ENCODE results near the gene NLRP9. TPM values are rescaled to one million over a fixed set of nuclear protein-coding genes. Genes with fewer than 3 reads are reported as not detected.

NLRP9 gene
- total RNA-seq, 4 donors from 2014 or later: 0.28 TPM; not detected in 3

DNA sequence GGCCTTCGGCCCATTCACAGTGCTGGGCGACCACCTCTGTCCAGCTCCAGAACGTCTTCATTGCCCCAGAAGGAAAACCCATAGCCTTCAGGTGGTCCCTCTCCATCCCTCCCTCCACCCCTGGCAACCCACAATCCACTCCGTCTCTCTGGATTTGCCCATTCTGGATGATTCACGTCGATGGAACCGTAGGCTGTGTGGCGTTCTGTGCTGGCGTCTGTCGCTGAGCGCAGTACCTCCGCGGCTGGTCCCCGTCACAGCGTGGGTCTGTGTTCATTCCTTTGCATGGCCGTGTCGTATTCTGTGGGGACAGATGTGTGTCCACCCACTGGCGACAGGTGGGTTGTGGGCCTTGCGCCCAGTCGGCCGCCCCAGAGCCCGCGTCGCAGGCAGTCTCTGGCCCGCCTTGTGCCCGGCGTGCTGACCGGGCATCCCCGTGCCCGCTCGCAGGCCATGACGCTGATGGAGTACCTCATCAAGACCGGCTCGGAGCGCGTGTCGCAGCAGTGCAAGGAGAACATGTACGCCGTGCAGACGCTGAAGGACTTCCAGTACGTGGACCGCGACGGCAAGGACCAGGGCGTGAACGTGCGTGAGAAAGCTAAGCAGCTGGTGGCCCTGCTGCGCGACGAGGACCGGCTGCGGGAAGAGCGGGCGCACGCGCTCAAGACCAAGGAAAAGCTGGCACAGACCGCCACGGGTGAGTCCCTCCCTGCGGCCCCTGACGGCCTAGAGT, 53.1 kb downstream of the NLRP9 start:
- Histone ChIP-seq H3K27ac (no peak overlapping the region), H3K36me3 (no peaks in the 10 kb centered on the region), H3K9me3 (no peaks in the 10 kb centered on the region), H3K4me3 (no peak overlapping the region), H3K4me1 (no peaks in the 10 kb centered on the region), H3K27me3 (no peaks in the 10 kb centered on the region)
- TF ChIP-seq POLR2A (IDR thresholded peaks at IDR 0.05): no peak
- TF ChIP-seq, protein P1, sequence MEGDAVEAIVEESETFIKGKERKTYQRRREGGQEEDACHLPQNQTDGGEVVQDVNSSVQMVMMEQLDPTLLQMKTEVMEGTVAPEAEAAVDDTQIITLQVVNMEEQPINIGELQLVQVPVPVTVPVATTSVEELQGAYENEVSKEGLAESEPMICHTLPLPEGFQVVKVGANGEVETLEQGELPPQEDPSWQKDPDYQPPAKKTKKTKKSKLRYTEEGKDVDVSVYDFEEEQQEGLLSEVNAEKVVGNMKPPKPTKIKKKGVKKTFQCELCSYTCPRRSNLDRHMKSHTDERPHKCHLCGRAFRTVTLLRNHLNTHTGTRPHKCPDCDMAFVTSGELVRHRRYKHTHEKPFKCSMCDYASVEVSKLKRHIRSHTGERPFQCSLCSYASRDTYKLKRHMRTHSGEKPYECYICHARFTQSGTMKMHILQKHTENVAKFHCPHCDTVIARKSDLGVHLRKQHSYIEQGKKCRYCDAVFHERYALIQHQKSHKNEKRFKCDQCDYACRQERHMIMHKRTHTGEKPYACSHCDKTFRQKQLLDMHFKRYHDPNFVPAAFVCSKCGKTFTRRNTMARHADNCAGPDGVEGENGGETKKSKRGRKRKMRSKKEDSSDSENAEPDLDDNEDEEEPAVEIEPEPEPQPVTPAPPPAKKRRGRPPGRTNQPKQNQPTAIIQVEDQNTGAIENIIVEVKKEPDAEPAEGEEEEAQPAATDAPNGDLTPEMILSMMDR (IDR thresholded peaks at IDR 0.05): no peak
- intact Hi-C loops (cut with DNase I; ENCODE audit: low total_unique reads): no loop called here
- DNase-seq: no peak

DNA sequence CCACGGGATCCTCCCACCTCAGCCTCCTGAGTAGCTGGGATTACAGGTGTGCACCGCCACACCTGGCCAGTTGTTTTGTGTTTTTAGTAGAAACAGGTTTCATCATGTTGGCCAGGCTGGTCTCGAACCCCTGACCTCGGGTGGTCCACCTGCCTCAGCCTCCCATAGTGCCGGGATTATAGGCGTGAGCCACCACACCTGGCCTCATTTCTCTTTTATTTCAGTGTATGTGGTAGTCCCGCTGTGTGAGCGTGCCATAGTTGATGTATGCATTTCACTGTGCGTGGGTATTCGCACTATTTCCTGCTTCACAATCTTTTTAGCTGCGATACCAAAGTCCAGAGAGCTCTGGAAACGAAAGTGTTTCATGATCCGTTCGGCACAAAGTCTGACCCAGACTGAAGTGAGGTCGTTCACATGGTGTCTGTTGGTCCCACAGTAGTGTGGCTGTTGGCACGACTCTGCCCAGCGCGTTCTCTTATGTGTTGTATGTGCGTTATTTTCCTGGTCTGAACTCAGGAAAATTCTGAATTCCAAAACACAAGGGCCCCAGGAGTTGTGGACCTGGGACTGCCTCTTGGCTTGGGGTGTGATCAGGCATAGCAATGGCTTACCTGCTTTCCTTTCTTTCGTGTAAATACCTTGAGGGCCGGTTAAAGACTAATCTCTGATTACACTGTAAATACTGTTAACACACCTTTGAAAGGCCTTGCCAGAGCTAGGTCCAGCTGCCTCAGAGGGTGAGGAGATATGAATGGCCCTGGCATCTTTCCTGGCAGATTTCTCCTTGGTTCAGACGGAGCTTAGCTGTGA, 54.5 kb downstream of the NLRP9 start:
- no peaks in the 10 kb centered on the region for H3K36me3 ChIP-seq
- no peaks in the 10 kb centered on the region for H3K4me1 ChIP-seq
- TF ChIP-seq POLR2A (IDR thresholded peaks at IDR 0.05): no peak
- TF ChIP-seq, protein P1 (IDR thresholded peaks at IDR 0.05): no peak

DNA sequence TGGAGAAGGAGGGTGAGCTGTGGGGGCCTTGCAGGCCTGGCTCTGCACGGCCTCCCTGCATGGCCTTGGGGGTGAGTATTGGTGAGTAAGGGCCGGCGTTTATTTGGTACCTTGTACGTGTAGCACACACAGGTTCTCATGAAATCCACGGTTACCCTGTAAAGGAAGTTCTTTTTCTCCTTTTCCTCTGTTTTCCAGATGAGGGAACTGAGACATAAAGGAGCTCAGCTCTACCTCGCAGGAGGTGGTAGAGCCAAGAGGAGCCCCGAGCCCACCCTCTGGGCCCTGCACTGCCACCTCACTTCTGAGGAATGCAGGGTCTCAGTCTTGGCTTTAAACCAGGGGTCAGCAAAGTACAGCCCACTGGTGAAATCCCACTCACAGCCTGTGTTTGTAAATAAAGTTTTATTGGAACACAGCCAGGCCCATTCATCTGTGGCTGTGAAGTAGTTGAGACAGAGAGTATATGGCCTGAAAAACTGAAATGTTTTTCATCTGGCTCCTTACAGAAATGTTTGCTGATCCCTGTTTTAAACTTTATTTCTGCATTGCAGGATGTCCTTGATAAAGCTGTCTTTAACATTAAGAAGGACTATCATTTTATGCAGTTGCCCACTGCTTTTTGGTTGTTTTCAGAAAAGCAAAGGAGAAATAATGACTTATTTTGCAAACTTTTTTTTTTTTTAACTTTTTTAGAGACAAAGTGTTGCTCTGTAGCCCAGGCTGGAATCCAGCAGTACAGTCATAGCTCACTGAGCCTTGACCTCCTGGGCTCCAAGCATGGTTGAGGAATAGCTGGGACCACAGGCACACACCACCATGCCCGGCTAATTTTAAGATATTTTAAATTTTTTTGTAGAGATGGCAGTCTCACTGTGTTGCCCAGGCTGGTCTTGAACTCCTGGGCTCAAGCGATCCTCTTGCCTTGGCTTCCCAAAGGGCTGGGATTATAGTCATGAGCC, 56.8 kb downstream of the NLRP9 start:
- intact Hi-C loops (cut with DNase I; ENCODE audit: low total_unique reads): no loop called here
- TF ChIP-seq, protein P1 (IDR thresholded peaks at IDR 0.05): no peak
- TF ChIP-seq POLR2A (IDR thresholded peaks at IDR 0.05): no peak
- no peak for DNase-seq
- H3K4me1 ChIP-seq: peaks cover 7 to 14% of the 10 kb centered on the region in 2 donors
- no peak overlapping the region for H3K4me3 ChIP-seq
- no peak overlapping the region for H3K27ac ChIP-seq
- H3K36me3 ChIP-seq: no peaks in the 10 kb centered on the region
- no peaks in the 10 kb centered on the region for H3K27me3 ChIP-seq
- no peaks in the 10 kb centered on the region for H3K9me3 ChIP-seq

More for the DNA sequence above, 54.5 kb downstream of the NLRP9 start:
- Histone ChIP-seq H3K9me3 (no peaks in the 10 kb centered on the region), H3K4me3 (no peak overlapping the region), H3K27ac (no peak overlapping the region), H3K27me3 (no peaks in the 10 kb centered on the region)
- intact Hi-C loops (cut with DNase I; ENCODE audit: low total_unique reads): no loop called here
- no peak for DNase-seq

DNA sequence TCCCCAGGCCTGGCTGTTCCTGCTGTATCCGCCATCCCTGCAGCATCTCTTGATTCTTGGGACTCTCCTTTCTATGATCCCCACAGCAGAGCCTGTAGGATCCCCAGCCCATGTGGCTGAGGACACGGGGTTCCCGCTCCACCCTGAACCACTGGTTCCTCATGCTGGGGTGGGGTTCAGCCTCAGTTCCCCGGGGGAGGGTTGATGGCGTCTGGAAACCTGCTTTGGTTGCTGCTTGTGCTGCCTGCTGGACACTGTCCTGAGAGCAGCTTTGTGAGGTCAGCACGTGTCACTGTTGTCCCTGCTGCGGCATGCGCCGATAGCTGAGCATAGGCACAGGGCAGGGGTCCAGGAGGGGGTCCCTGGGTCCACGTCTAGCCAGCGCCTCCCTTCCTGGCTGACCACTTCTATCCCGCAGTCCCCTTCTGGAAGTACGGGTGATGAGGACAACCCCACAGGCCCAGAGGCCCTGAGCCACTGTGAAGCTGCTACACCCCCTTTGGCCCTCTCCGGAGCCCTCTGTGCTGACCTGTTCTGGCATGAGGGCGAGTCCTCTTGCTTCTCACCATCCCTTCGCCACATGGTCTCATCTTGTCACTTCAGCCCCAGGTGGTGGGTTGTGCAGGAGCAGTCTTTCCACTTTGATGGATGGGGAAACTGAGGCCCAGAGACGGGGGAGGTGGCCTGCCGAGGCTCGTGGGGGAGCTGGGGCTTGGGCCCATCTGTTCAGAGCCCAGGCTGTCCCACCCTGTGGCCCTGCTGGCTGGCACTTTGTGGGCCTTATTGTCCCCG, 57.7 kb downstream of the NLRP9 start:
- Histone ChIP-seq H3K4me3 (no peak overlapping the region), H3K36me3 (no peaks in the 10 kb centered on the region), H3K27ac (no peak overlapping the region), H3K27me3 (no peaks in the 10 kb centered on the region), H3K9me3 (no peaks in the 10 kb centered on the region), H3K4me1 (peaks cover 7 to 14% of the 10 kb centered on the region in 2 donors)
- TF ChIP-seq, protein P1 (IDR thresholded peaks at IDR 0.05): no peak
- TF ChIP-seq POLR2A (IDR thresholded peaks at IDR 0.05): no peak
- intact Hi-C loops (cut with DNase I; ENCODE audit: low total_unique reads): no loop called here
- DNase-seq: no peak

All from uterus (tissue), 4 donors.